GM23338 (cell line): ENCODE measurements around the gene UBE2V1. TPM values are rescaled to one million over a fixed set of nuclear protein-coding genes. Genes with fewer than 3 reads are reported as not detected.
A peak's percentile ranks its signal among the peaks of the same experiment; 100 is the strongest.
"Not testable (repeated sequence)": the region's sequence is repeated elsewhere in the genome, so short reads cannot be mapped to it uniquely, and the experiment has no call there.

ENCODE experiments used
- ATAC-seq: fragments of 200-7000 bp; cut with Tn5 transposase; 3 replicates; pipeline ENCODE4 v1.9.1; 2020
- DNase-seq: peaks from one replicate; pipeline ENCODE4 v3.0.0-alpha.2; 2015; ENCODE audit warnings: low spot score
- H2AFZ ChIP-seq: fragments of 200-600 bp; sonication (generic); 2 replicates; pipeline ENCODE4 v1.8.0; 2016; ENCODE audit warnings: antibody characterized with exemption, mild to moderate bottlenecking, moderate library complexity
- H3F3A ChIP-seq: fragments of 200-600 bp; sonication (generic); replicated peaks from 2 replicates; pipeline ENCODE4 v1.8.0; 2017; ENCODE audit warnings: antibody characterized with exemption, mixed run types, low read depth
- H3K27ac ChIP-seq: fragments of 200-600 bp; sonication (generic); 2 replicates; pipeline ENCODE4 v1.6.1; 2016; ENCODE audit warnings: low read depth
- H3K27me3 ChIP-seq: fragments of 200-600 bp; sonication (generic); 2 replicates; pipeline ENCODE4 v1.8.0; 2016; ENCODE audit warnings: mild to moderate bottlenecking, mixed run types, moderate library complexity; ENCODE audit not compliant: insufficient read depth
- H3K36me3 ChIP-seq: fragments of 200-600 bp; sonication (generic); 2 replicates; pipeline ENCODE4 v1.8.0; 2016; ENCODE audit warnings: mild to moderate bottlenecking; ENCODE audit not compliant: insufficient read depth
- H3K4me1 ChIP-seq: fragments of 200-600 bp; sonication (generic); 2 replicates; pipeline ENCODE4 v1.8.0; 2016; ENCODE audit warnings: mild to moderate bottlenecking, moderate library complexity; ENCODE audit not compliant: insufficient read depth
- H3K4me2 ChIP-seq: fragments of 200-600 bp; sonication (generic); 2 replicates; pipeline ENCODE4 v1.7.1; 2017; ENCODE audit warnings: mixed run types
- H3K4me3 ChIP-seq: fragments of 200-600 bp; sonication (generic); 2 replicates; pipeline ENCODE4 v1.6.1; 2016; ENCODE audit warnings: mixed run types
- H3K79me2 ChIP-seq: fragments of 200-600 bp; sonication (generic); replicated peaks from 2 replicates; pipeline ENCODE4 v1.8.0; 2017; ENCODE audit warnings: mild to moderate bottlenecking; ENCODE audit not compliant: insufficient read depth
- H3K9me2 ChIP-seq: fragments of 200-600 bp; sonication (generic); 2 replicates; pipeline ENCODE4 v1.8.0; 2017; ENCODE audit not compliant: insufficient read depth
- H4K20me1 ChIP-seq: fragments of 200-600 bp; sonication (generic); replicated peaks from 2 replicates; pipeline ENCODE4 v1.8.0; 2017; ENCODE audit warnings: mild to moderate bottlenecking; ENCODE audit not compliant: insufficient read depth
- H3K27ac Mint-ChIP-seq: 2 replicates; pipeline ENCODE4 v1.8.0; 2020; ENCODE audit warnings: inconsistent platforms, mild to moderate bottlenecking, moderate library complexity, mixed read lengths
- H3K27me3 Mint-ChIP-seq: 3 replicates; pipeline ENCODE4 v1.8.0; 2022; ENCODE audit warnings: low read depth, mild to moderate bottlenecking, moderate library complexity, mixed read lengths, inconsistent platforms; ENCODE audit not compliant: insufficient read depth, poor library complexity
- H3K36me3 Mint-ChIP-seq: 3 replicates; pipeline ENCODE4 v1.8.0; 2021; ENCODE audit warnings: low read depth, mild to moderate bottlenecking, inconsistent platforms, moderate library complexity, mixed read lengths
- H3K4me1 Mint-ChIP-seq: 3 replicates; pipeline ENCODE4 v1.8.0; 2020; ENCODE audit warnings: mild to moderate bottlenecking, inconsistent platforms, mixed read lengths
- H3K4me3 Mint-ChIP-seq: 3 replicates; pipeline ENCODE4 v1.8.0; 2021; ENCODE audit warnings: moderate library complexity, mild to moderate bottlenecking, inconsistent platforms, mixed read lengths
- H3K9me3 Mint-ChIP-seq: 3 replicates; pipeline ENCODE4 v1.8.0; 2020; ENCODE audit warnings: moderate library complexity, mild to moderate bottlenecking, inconsistent platforms, mixed read lengths
- CREB1 ChIP-seq: fragments of 250-450 bp; sonication (Bioruptor Pico); IDR thresholded peaks from 2 replicates; pipeline ENCODE4 v1.5.0; 2020; ENCODE audit warnings: low read depth, mild to moderate bottlenecking, moderate library complexity
- ZNF331 ChIP-seq: fragments of 250-450 bp; sonication (Bioruptor Pico); IDR thresholded peaks from 2 replicates; pipeline ENCODE4 v1.5.0; 2020; ENCODE audit warnings: low read depth, mild to moderate bottlenecking, moderate library complexity
- ZNF462 ChIP-seq: fragments of 250-450 bp; sonication (Bioruptor Pico); IDR thresholded peaks from 2 replicates; pipeline ENCODE4 v1.5.0; 2020; ENCODE audit warnings: mild to moderate bottlenecking, moderate library complexity
- polyA plus RNA-seq: library from polyadenylated mRNA; unstranded; fragments of >200 nt; fragmentation: Nextera tagmentation; extraction: Ambion mirVana; gene quantifications from 2 replicates; pipeline ENCODE4 v1.2.1, GENCODE V29; 2016
- total RNA-seq: library from RNA; depleted of rRNA; stranded (reverse); fragments of >200 nt; shearing (Covaris generic); gene quantifications from 2 replicates; pipeline ENCODE4 v1.2.3, GENCODE V29; 2014

The UBE2V1 gene
- total and polyA plus RNA-seq, 2 experiments from 2014 or later = 105 to 302 TPM

- TF ChIP-seq ZNF462 (CRISPR knock-in tag) = no peak
Measured at GRCh38 chr20:50083034-50083433, 29.9 kb downstream of the UBE2V1 start (continued).

- H3K4me1 ChIP-seq = peaks cover 20% of the 10 kb centered on the region
- peaks cover 13% of the 10 kb centered on the region for H3K27me3 Mint-ChIP-seq
- not testable (repeated sequence) for H4K20me1 ChIP-seq, H3K4me3 Mint-ChIP-seq, DNase-seq, H3K9me2 ChIP-seq, H2AFZ ChIP-seq, H3K79me2 ChIP-seq, H3K36me3 ChIP-seq, H3K4me3 ChIP-seq, H3K9me3 Mint-ChIP-seq, H3K4me2 ChIP-seq, H3K27ac ChIP-seq, H3K27me3 ChIP-seq, H3F3A ChIP-seq, ATAC-seq
- peaks cover 17% of the 10 kb centered on the region for H3K36me3 Mint-ChIP-seq
- H3K27ac Mint-ChIP-seq = peak overlapping the region; percentile 47; the same call in 1 of the 2 replicates
- peaks cover 21% of the 10 kb centered on the region for H3K4me1 Mint-ChIP-seq
Measured at GRCh38 chr20:50082056-50082455, 30.9 kb downstream of the UBE2V1 start.

DNA sequence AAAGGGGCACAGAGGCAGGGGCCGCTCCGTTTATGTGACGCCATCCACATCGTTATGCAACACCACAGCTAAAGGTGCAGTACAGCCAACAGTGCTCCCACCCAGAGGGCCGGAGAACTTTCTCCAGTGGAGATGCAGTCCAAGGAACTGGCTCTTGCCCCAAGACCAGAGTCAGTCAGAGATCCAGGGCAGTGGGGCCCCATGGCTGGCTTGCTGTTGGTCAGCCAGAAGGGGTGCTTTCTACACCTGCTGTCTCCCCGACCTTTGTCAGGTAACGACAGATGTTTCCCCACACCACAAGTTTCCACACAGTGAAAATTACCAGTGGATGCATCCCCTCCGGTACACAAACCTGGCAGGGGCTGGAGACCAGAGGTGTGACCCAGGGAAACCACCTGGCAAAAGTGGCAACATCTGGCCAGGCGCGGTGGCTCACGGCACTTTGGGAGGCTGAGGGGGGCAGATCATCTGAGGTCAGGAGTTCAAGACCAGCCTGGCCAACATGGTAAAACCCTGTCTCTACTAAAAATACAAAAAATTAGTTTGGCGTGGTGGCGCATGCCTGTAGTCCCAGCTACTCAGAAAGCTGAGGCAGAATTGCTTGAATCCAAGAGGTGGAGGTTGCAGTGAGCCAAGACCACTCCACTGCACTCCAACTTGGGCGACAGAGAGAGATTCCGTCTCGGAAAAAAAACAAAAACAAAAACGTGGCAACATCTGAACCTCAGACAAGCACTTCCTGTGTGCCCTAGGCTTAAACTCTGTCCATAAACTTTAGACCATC, 34.9 kb downstream of the UBE2V1 start:
- H3K27ac ChIP-seq = no peak overlapping the region; the same call in 1 of the 2 replicates
- no peak for DNase-seq
- peaks cover 5% of the 10 kb centered on the region for H3K4me1 ChIP-seq
- Mint-ChIP-seq H3K27me3 (peaks cover 11% of the 10 kb centered on the region), H3K9me3 (no peaks in the 10 kb centered on the region; the same call in 1 of the 3 replicates), H3K27ac (peak overlapping the region; percentile 61; the same call in 1 of the 2 replicates), H3K4me1 (peaks cover 9% of the 10 kb centered on the region), H3K36me3 (peaks cover 17% of the 10 kb centered on the region), H3K4me3 (no peak overlapping the region)
- no peaks in the 10 kb centered on the region for H3K9me2 ChIP-seq
- no peak overlapping the region for H3K4me3 ChIP-seq
- no peak overlapping the region for H3K4me2 ChIP-seq
- TF ChIP-seq ZNF331 (CRISPR knock-in tag) (no peak), CREB1 (CRISPR knock-in tag) (no peak)
- H3K79me2 ChIP-seq = no peaks in the 10 kb centered on the region
- 0 out of 2 replicates have a peak, but pooled peaks cover 6% of the 10 kb centered on the region for H3F3A ChIP-seq
- no peaks in the 10 kb centered on the region for H4K20me1 ChIP-seq
- no peaks in the 10 kb centered on the region for H3K36me3 ChIP-seq
- no peak overlapping the region for H2AFZ ChIP-seq
- no peak for ATAC-seq
- H3K27me3 ChIP-seq = no peaks in the 10 kb centered on the region
